Fibroblast of upper back skin (primary cell): ENCODE data around the gene STARD3NL.
"Not testable (repeated sequence)": the region's sequence is repeated elsewhere in the genome, so short reads cannot be mapped to it uniquely, and the experiment has no call there.

Experiments
- DNase-seq: peaks from one replicate; pipeline ENCODE4 v3.0.0-alpha.2; 2013

STARD3NL gene

GRCh38 chr7:38178004-38178694, at the start of gene STARD3NL:
STARD3NL (plus strand) TSS chr7:38178245; CDS start chr7:38207505, 29,260 bp downstream.
- DNase-seq = peak; percentile 100

- no peak for DNase-seq
These were observed 48.9 kb upstream of the STARD3NL start for GRCh38 chr7:38129162-38129561.

- DNase-seq = no peak
These were observed 48.5 kb upstream of the STARD3NL start for GRCh38 chr7:38129579-38129978.

GRCh38 chr7:38138171-38138570, 39.9 kb upstream of the STARD3NL start:
- no peak for DNase-seq

- no peak for DNase-seq
These were observed 36.9 kb upstream of the STARD3NL start for GRCh38 chr7:38141187-38141586.

- DNase-seq = no peak
These were observed 35.3 kb upstream of the STARD3NL start for GRCh38 chr7:38142736-38143135.

- no peak for DNase-seq
These were observed 31.0 kb upstream of the STARD3NL start for GRCh38 chr7:38147005-38147404.

- no peak for DNase-seq
These were observed 26.5 kb upstream of the STARD3NL start for GRCh38 chr7:38151556-38151955.

GRCh38 chr7:38153515-38153914, 24.5 kb upstream of the STARD3NL start:
- DNase-seq = no peak

- no peak for DNase-seq
These were observed 23.8 kb upstream of the STARD3NL start for GRCh38 chr7:38154278-38154677.

GRCh38 chr7:38160003-38160571, 18.0 kb upstream of the STARD3NL start:
- no peak for DNase-seq

GRCh38 chr7:38162036-38162435, 16.0 kb upstream of the STARD3NL start:
- no peak for DNase-seq

- DNase-seq = no peak
These were observed 14.4 kb upstream of the STARD3NL start for GRCh38 chr7:38163671-38164070.

GRCh38 chr7:38168890-38169570, 9.0 kb upstream of the STARD3NL start:
- no peak for DNase-seq

- DNase-seq = peak; percentile 54
These were observed 8.2 kb upstream of the STARD3NL start for GRCh38 chr7:38169847-38170246.

GRCh38 chr7:38171623-38172391, 6.2 kb upstream of the STARD3NL start:
- no peak for DNase-seq

GRCh38 chr7:38175547-38175946, 2.5 kb upstream of the STARD3NL start:
- not testable (repeated sequence) for DNase-seq

GRCh38 chr7:38177621-38178003, 433 bp upstream of the STARD3NL start:
- DNase-seq = no peak

GRCh38 chr7:38178695-38179344, 775 bp downstream of the STARD3NL start:
- no peak for DNase-seq

- DNase-seq = no peak
These were observed 1.8 kb downstream of the STARD3NL start for GRCh38 chr7:38179776-38180226.

GRCh38 chr7:38181111-38181510, 3.1 kb downstream of the STARD3NL start:
- no peak for DNase-seq

GRCh38 chr7:38182450-38182849, 4.4 kb downstream of the STARD3NL start:
- no peak for DNase-seq
